Measurements from ENCODE around the gene DFFA.
"Not testable (repeated sequence)": the region's sequence is repeated elsewhere in the genome, so short reads cannot be mapped to it uniquely, and the experiment has no call there.

DFFA gene

GRCh38 chr1:10425826-10426534, 46.3 kb downstream of the DFFA start:
- not testable (repeated sequence) for DNase-seq

DNA sequence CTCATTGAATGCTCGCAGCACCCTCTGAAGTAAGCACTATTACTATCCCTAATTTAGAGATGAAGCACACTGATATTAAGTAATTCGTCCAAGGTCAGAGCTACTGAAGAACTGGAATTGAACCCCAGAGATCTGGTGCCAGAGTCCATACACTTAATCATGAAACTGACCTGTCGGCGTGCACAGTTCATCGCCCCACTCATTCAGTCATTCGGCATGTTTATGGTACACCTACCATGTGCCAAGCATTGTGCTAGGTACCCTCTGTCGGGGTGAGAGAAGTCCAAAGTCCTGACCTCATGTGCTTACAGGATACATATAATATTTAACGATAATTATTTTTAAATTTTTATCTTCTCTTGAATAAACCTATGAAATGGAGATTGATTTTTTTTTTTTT, 47.7 kb downstream of the DFFA start:
- no peak for DNase-seq

DNA sequence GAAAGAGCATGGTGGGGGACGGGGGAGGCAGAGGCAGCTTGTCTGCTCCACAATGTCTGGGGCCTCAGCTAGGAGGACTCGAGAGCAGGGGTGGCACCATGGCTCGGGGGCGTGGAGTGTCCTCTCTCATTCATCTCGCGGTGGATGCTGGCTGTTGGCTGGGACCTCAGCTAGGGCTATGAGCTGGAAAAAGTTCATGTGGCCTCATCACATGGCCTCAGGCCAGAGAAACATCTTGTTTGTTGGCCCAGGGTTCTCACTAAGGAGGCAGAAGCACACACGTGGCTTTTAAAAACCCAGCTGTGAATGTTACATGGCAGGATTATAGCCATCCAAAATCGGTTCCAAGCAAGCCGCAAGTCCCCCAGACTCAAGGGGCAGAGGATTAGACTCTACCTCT, 48.3 kb downstream of the DFFA start:
- DNase-seq = no peak

DNA sequence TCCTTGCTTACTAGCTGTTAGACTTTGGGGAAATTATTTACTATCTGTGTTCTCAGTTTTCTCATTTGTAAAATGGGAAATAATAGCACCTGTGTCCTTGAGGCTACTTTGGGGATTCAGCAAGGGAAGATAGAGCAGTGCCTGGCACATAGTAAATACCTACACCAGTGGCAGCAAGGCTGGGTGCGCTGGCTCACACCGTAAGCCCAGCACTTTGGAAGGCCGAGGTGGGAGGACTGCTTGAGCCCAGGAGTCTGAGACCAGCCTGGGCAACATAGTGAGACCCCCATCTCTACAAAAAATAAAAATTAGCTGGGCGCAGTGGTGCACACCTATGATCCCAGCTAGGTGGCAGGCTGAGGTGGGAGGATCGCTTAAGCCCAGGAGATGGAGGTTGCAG, 50.7 kb downstream of the DFFA start:
- no peak for DNase-seq

DNA sequence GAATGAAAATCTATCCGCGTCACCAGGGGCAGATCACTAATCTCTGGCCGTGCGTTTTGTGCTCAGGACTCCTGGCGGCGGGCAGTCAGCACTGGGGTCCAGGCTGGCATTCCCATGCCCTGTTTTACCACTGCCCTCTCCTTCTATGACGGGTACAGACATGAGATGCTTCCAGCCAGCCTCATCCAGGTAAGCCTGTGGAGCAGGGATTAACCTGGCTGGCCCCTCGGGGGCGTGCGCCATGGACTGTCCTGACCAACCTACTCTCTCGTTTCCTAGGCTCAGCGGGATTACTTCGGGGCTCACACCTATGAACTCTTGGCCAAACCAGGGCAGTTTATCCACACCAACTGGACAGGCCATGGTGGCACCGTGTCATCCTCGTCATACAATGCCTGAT, 53.0 kb downstream of the DFFA start:
- DNase-seq = no peak

DNA sequence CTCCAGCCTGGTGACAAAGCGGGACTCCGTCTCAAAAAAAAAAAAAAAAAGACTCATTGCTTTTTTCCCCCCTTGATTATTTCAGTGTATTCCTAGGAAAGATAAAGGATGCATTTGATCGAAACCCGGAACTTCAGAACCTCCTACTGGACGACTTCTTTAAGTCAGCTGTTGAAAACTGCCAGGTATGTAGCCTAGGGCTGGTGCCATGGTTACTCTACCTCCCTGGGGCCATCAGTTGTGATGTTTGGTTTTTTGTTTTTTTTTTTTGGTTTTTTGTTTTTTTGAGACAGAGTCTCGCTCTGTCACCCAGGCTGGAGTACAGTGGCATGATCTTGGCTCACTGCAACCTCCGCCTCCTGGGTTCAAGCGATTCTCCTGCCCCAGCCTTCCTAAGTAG, 53.6 kb downstream of the DFFA start:
- DNase-seq = not testable (repeated sequence)

DNA sequence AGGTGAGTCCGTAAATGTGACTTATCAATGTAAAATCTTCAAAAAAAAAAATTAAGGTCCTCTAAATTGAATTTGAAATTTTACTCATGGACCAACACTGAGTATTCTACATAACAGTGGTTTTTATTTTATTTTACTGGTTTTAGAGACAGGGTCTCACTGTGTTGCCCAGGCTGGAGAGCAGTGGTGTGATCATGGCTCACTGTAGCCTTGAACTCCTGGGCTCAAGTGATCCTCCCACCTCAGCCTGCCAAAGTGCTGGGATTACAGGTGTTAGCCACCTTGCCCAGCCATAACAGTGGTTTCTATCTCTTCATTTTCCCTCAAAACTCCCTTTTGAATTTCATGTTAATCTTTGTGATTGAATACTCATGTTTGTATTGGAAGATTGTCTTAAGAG, 56.4 kb downstream of the DFFA start:
- not testable (repeated sequence) for DNase-seq

GRCh38 chr1:10415211-10415930, 57.0 kb downstream of the DFFA start:
- DNase-seq = no peak

DNA sequence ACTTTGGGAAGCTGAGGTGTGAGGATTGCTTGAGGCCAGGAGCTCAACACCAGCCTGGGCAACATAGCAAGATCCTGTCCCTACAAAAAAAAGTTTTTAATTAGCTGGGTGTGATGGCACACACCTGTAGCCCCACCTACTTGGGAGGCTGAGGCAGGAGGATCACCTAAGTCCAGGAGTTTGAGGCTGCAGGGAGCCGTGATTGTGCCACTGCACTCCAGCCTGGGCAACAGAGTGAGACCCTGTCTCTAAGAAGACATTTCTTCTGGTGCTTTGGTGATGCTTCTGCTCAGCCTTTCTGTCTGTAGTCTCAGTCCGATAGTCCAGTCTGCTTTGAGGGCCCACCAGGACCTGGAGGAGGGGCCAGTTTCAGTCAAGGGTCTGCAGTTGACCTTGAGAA, 65.1 kb downstream of the DFFA start:
- DNase-seq = no peak

Data from NCI-H1105 (cell line).